Memory B cell (primary cell): ENCODE results near the gene HIBADH.

Source experiments
- ATAC-seq: fragments of 150-1000 bp; cut with Tn5 transposase; 2 replicates; pipeline ENCODE4 v1.10.0; 2021; ENCODE audit warnings: low read depth, mild to moderate bottlenecking, moderate library complexity
- DNase-seq, 2 donors: peaks; one replicate each; pipeline ENCODE4 v3.0.0; 2022; ENCODE audit warnings: low spot score in 2 of 2
- H3K27ac Mint-ChIP-seq: one replicate; pipeline ENCODE4 v1.8.0; 2022; ENCODE audit warnings: mild to moderate bottlenecking, moderate library complexity, mixed read lengths
- H3K27me3 Mint-ChIP-seq: one replicate; pipeline ENCODE4 v1.8.0; 2022; ENCODE audit warnings: mixed read lengths
- H3K36me3 Mint-ChIP-seq: one replicate; pipeline ENCODE4 v1.8.0; 2022; ENCODE audit warnings: mild to moderate bottlenecking, mixed read lengths
- H3K4me1 Mint-ChIP-seq: one replicate; pipeline ENCODE4 v1.8.0; 2022; ENCODE audit warnings: mixed read lengths
- H3K4me3 Mint-ChIP-seq: one replicate; pipeline ENCODE4 v1.8.0; 2022; ENCODE audit warnings: mild to moderate bottlenecking, moderate library complexity, mixed read lengths
- H3K9me3 Mint-ChIP-seq: one replicate; pipeline ENCODE4 v1.8.0; 2022; ENCODE audit warnings: mixed read lengths

The HIBADH gene

GRCh38 chr7:27553273-27553672 is 109.4 kb downstream of the HIBADH start:
- Mint-ChIP-seq H3K36me3 (peaks cover 2% of the 10 kb centered on the region), H3K27me3 (no peaks in the 10 kb centered on the region), H3K4me3 (no peak overlapping the region), H3K4me1 (no peaks in the 10 kb centered on the region), H3K27ac (no peak overlapping the region), H3K9me3 (peaks cover 2% of the 10 kb centered on the region)
- DNase-seq (no peak), ATAC-seq (no peak)

- Mint-ChIP-seq H3K36me3 (peaks cover 3% of the 10 kb centered on the region), H3K9me3 (peaks cover 2% of the 10 kb centered on the region), H3K4me1 (no peaks in the 10 kb centered on the region), H3K4me3 (no peak overlapping the region), H3K27me3 (no peaks in the 10 kb centered on the region), H3K27ac (no peak overlapping the region)
- DNase-seq (no peak), ATAC-seq (no peak)
Observed at GRCh38 chr7:27551803-27552400, 110.8 kb downstream of the HIBADH start.

GRCh38 chr7:27549606-27550005 is 113.1 kb downstream of the HIBADH start:
- DNase-seq (no peak), ATAC-seq (no peak)
- Mint-ChIP-seq H3K4me3 (no peak overlapping the region), H3K9me3 (no peaks in the 10 kb centered on the region), H3K27me3 (no peaks in the 10 kb centered on the region), H3K27ac (no peak overlapping the region), H3K36me3 (peaks cover 3% of the 10 kb centered on the region), H3K4me1 (no peaks in the 10 kb centered on the region)

- ATAC-seq (no peak), DNase-seq (no peak)
- Mint-ChIP-seq H3K9me3 (no peaks in the 10 kb centered on the region), H3K27ac (no peak overlapping the region), H3K4me3 (no peak overlapping the region), H3K36me3 (peaks cover 6% of the 10 kb centered on the region), H3K4me1 (no peaks in the 10 kb centered on the region), H3K27me3 (no peaks in the 10 kb centered on the region)
Observed at GRCh38 chr7:27548304-27548703, 114.4 kb downstream of the HIBADH start.

GRCh38 chr7:27547401-27547800 is 115.3 kb downstream of the HIBADH start:
- H3K36me3 Mint-ChIP-seq, result peaks cover 12% of the 10 kb centered on the region
- H3K4me1 Mint-ChIP-seq, result no peaks in the 10 kb centered on the region
- ATAC-seq, result no peak
- no peak overlapping the region for H3K27ac Mint-ChIP-seq
- no peak for DNase-seq
- no peak overlapping the region for H3K4me3 Mint-ChIP-seq
- H3K27me3 Mint-ChIP-seq, result no peaks in the 10 kb centered on the region
- no peaks in the 10 kb centered on the region for H3K9me3 Mint-ChIP-seq

- Mint-ChIP-seq H3K27ac (no peak overlapping the region), H3K9me3 (no peaks in the 10 kb centered on the region), H3K4me1 (no peaks in the 10 kb centered on the region), H3K4me3 (no peak overlapping the region), H3K36me3 (peaks cover 14% of the 10 kb centered on the region), H3K27me3 (no peaks in the 10 kb centered on the region)
- DNase-seq (no peak), ATAC-seq (no peak)
Observed at GRCh38 chr7:27546610-27547009, 116.1 kb downstream of the HIBADH start.

GRCh38 chr7:27535795-27536194 is 126.9 kb downstream of the HIBADH start:
- H3K4me1 Mint-ChIP-seq, result no peaks in the 10 kb centered on the region
- no peaks in the 10 kb centered on the region for H3K27me3 Mint-ChIP-seq
- no peak overlapping the region for H3K4me3 Mint-ChIP-seq
- H3K27ac Mint-ChIP-seq, result no peak overlapping the region
- no peaks in the 10 kb centered on the region for H3K9me3 Mint-ChIP-seq
- DNase-seq, result no peak
- ATAC-seq, result no peak
- peaks cover 27% of the 10 kb centered on the region for H3K36me3 Mint-ChIP-seq

- H3K36me3 Mint-ChIP-seq, result peaks cover 25% of the 10 kb centered on the region
- no peak overlapping the region for H3K4me3 Mint-ChIP-seq
- no peak overlapping the region for H3K27ac Mint-ChIP-seq
- no peaks in the 10 kb centered on the region for H3K27me3 Mint-ChIP-seq
- DNase-seq, result no peak
- H3K9me3 Mint-ChIP-seq, result peaks cover 4% of the 10 kb centered on the region
- ATAC-seq, result no peak
- no peaks in the 10 kb centered on the region for H3K4me1 Mint-ChIP-seq
Observed at GRCh38 chr7:27533652-27534081, 129.0 kb downstream of the HIBADH start.

- Mint-ChIP-seq H3K27me3 (no peaks in the 10 kb centered on the region), H3K9me3 (peaks cover 4% of the 10 kb centered on the region), H3K36me3 (peaks cover 30% of the 10 kb centered on the region), H3K4me3 (no peak overlapping the region), H3K4me1 (no peaks in the 10 kb centered on the region), H3K27ac (no peak overlapping the region)
- DNase-seq (no peak), ATAC-seq (no peak)
Observed at GRCh38 chr7:27532314-27532713, 130.4 kb downstream of the HIBADH start.

GRCh38 chr7:27527348-27527714 is 135.4 kb downstream of the HIBADH start:
- ATAC-seq (no peak), DNase-seq (no peak)
- Mint-ChIP-seq H3K4me3 (no peak overlapping the region), H3K36me3 (peaks cover 54% of the 10 kb centered on the region), H3K27ac (no peak overlapping the region), H3K27me3 (no peaks in the 10 kb centered on the region), H3K4me1 (no peaks in the 10 kb centered on the region), H3K9me3 (peaks cover 7% of the 10 kb centered on the region)

- DNase-seq (no peak), ATAC-seq (no peak)
- peaks cover 7% of the 10 kb centered on the region for H3K9me3 Mint-ChIP-seq
- no peak overlapping the region for H3K4me3 Mint-ChIP-seq
- no peaks in the 10 kb centered on the region for H3K27me3 Mint-ChIP-seq
- H3K4me1 Mint-ChIP-seq, result no peaks in the 10 kb centered on the region
- H3K36me3 Mint-ChIP-seq, result peaks cover 54% of the 10 kb centered on the region
- no peak overlapping the region for H3K27ac Mint-ChIP-seq
Observed at GRCh38 chr7:27526611-27527347, 135.9 kb downstream of the HIBADH start.

GRCh38 chr7:27526131-27526530 is 136.6 kb downstream of the HIBADH start:
- no peak for ATAC-seq
- no peak for DNase-seq
- no peaks in the 10 kb centered on the region for H3K27me3 Mint-ChIP-seq
- H3K4me1 Mint-ChIP-seq, result no peaks in the 10 kb centered on the region
- peaks cover 54% of the 10 kb centered on the region for H3K36me3 Mint-ChIP-seq
- H3K27ac Mint-ChIP-seq, result no peak overlapping the region
- H3K9me3 Mint-ChIP-seq, result peaks cover 7% of the 10 kb centered on the region
- H3K4me3 Mint-ChIP-seq, result no peak overlapping the region

- Mint-ChIP-seq H3K4me3 (no peak overlapping the region), H3K27me3 (no peaks in the 10 kb centered on the region), H3K36me3 (peaks cover 36% of the 10 kb centered on the region), H3K9me3 (peaks cover 3% of the 10 kb centered on the region), H3K27ac (no peak overlapping the region), H3K4me1 (no peaks in the 10 kb centered on the region)
- DNase-seq (no peak), ATAC-seq (no peak)
Observed at GRCh38 chr7:27523321-27523720, 139.4 kb downstream of the HIBADH start.

GRCh38 chr7:27522566-27522965 is 140.1 kb downstream of the HIBADH start:
- Mint-ChIP-seq H3K27ac (no peak overlapping the region), H3K36me3 (peaks cover 33% of the 10 kb centered on the region), H3K4me1 (no peaks in the 10 kb centered on the region), H3K4me3 (no peak overlapping the region), H3K9me3 (peaks cover 3% of the 10 kb centered on the region), H3K27me3 (no peaks in the 10 kb centered on the region)
- no peak for ATAC-seq
- DNase-seq, result no peak
